Thoracic aorta (tissue), 2 donors: ENCODE measurements around the gene TNFRSF18. TPM values are rescaled to one million over a fixed set of nuclear protein-coding genes. Genes with fewer than 3 reads are reported as not detected.

Source experiments
- ATAC-seq: fragments of 150-250 bp; one replicate; pipeline ENCODE4 v1.8.0; 2017; ENCODE audit warnings: low read depth; ENCODE audit not compliant: insufficient number of reproducible peaks, low FRiP score
- DNase-seq: peaks from one replicate; pipeline ENCODE4 v3.0.0-alpha.2; 2020; ENCODE audit warnings: low spot score
- H3K27ac ChIP-seq, 2 donors: fragments of 200-600 bp; sonication (generic); 1 replicate in 1 of 2; 2 replicates in 1 of 2; pipeline ENCODE4 v1.5.1; 2016; ENCODE audit warnings: mild to moderate bottlenecking in 2 of 2, moderate library complexity in 2 of 2
- H3K27me3 ChIP-seq: fragments of 200-600 bp; sonication (generic); replicated peaks from 2 replicates; pipeline ENCODE4 v1.6.0; 2016; ENCODE audit warnings: mild to moderate bottlenecking; ENCODE audit not compliant: insufficient read depth
- H3K36me3 ChIP-seq: fragments of 200-600 bp; sonication (generic); one replicate; pipeline ENCODE4 v1.5.1; 2016
- H3K4me1 ChIP-seq, 2 donors: fragments of 200-600 bp; sonication (generic); 1 replicate in 1 of 2; 2 replicates in 1 of 2; pipeline versions ENCODE4 v1.5.1 to v1.6.0; 2016; ENCODE audit warnings: low read depth in 2 of 2, mild to moderate bottlenecking in 1 of 2; ENCODE audit not compliant: control insufficient read depth in 1 of 2
- H3K4me3 ChIP-seq: fragments of 200-600 bp; sonication (generic); 2 replicates; pipeline ENCODE4 v1.5.1; 2016; ENCODE audit warnings: mild to moderate bottlenecking
- H3K9me3 ChIP-seq: fragments of 200-600 bp; sonication (generic); 2 replicates; pipeline ENCODE4 v1.5.1; 2016
- CTCF ChIP-seq: fragments of 200-600 bp; sonication (generic); IDR thresholded peaks from one replicate; pipeline ENCODE4 v1.5.1; 2019; ENCODE audit warnings: antibody characterized with exemption
- total RNA-seq, 2 donors: library from RNA; depleted of rRNA; stranded (reverse); fragments of >200 nt; gene quantifications; one replicate each; pipeline versions ENCODE4 v1.1.0 to v1.2.3, GENCODE V29; 2016

TNFRSF18 gene
- total RNA-seq, 2 donors from 2014 or later = 1.3 TPM; not detected in 1

GRCh38 chr1:1207571-1207892, 1.1 kb upstream of the TNFRSF18 start:
- no peak overlapping the region for H3K4me3 ChIP-seq
- peaks cover 4% of the 10 kb centered on the region for H3K27me3 ChIP-seq
- H3K36me3 ChIP-seq = no peaks in the 10 kb centered on the region
- TF ChIP-seq CTCF = no peak
- no peaks in the 10 kb centered on the region for H3K9me3 ChIP-seq
- peaks cover 8 to 13% of the 10 kb centered on the region in 2 donors for H3K4me1 ChIP-seq
- DNase-seq = no peak
- no peak for ATAC-seq
- H3K27ac ChIP-seq = no peak overlapping the region

- H3K27me3 ChIP-seq = peaks cover 4% of the 10 kb centered on the region
- no peak for ATAC-seq
- DNase-seq = no peak
- no peak overlapping the region for H3K4me3 ChIP-seq
- no peak for TF ChIP-seq CTCF
- H3K4me1 ChIP-seq = peaks cover 8 to 13% of the 10 kb centered on the region in 2 donors
- no peak overlapping the region for H3K27ac ChIP-seq
- H3K9me3 ChIP-seq = no peaks in the 10 kb centered on the region
- H3K36me3 ChIP-seq = no peaks in the 10 kb centered on the region
Observed at GRCh38 chr1:1206966-1207531, 657 bp upstream of the TNFRSF18 start.

- Histone ChIP-seq H3K36me3 (no peaks in the 10 kb centered on the region), H3K27ac (no peak overlapping the region), H3K4me3 (peak overlapping the region; percentile 47), H3K27me3 (peaks cover 4% of the 10 kb centered on the region), H3K4me1 (peaks cover 8 to 20% of the 10 kb centered on the region in 2 donors), H3K9me3 (no peaks in the 10 kb centered on the region)
- no peak for ATAC-seq
- DNase-seq = no peak
- no peak for TF ChIP-seq CTCF
Observed at GRCh38 chr1:1205769-1206375, 520 bp downstream of the TNFRSF18 start.

GRCh38 chr1:1204998-1205768, 1.2 kb downstream of the TNFRSF18 start:
- H3K27me3 ChIP-seq = peaks cover 4% of the 10 kb centered on the region
- no peaks in the 10 kb centered on the region for H3K36me3 ChIP-seq

More at GRCh38 chr1:1204998-1205768, 1.2 kb downstream of the TNFRSF18 start:
- H3K4me1 ChIP-seq = peaks cover 8 to 21% of the 10 kb centered on the region in 2 donors
- ATAC-seq (no peak), DNase-seq (no peak)
- H3K9me3 ChIP-seq = no peaks in the 10 kb centered on the region
- no peak overlapping the region for H3K4me3 ChIP-seq
- no peak for TF ChIP-seq CTCF
- H3K27ac ChIP-seq = no peak overlapping the region
